GM10248 (cell line): ENCODE data around the gene PGAP6.
A peak's percentile ranks its signal among the peaks of the same experiment; 100 is the strongest.

Experiments used
- CTCF ChIA-PET: fragments of 300-600 bp; sonication (Branson Sonifier 250); formaldehyde crosslinking; extraction: SDS; loops from one replicate; lab custom pipeline; 2021; ENCODE audit warnings: antibody characterized with exemption; lab: Yijun Ruan, JAX
- POLR2A ChIA-PET: fragments of 350-650 bp; sonication (Branson Sonifier 250); formaldehyde crosslinking; extraction: SDS; loops from one replicate; lab custom pipeline; 2020; ENCODE audit warnings: antibody characterized with exemption; lab: Yijun Ruan, JAX
- DNase-seq: peaks from one replicate; pipeline ENCODE4 v3.0.0; 2012; ENCODE audit errors: extremely low spot score
- TF ChIP-seq, protein P1 (sequence below): IDR thresholded peaks from 2 replicates; pipeline ENCODE4 v1.5.1; 2012; ENCODE audit warnings: mild to moderate bottlenecking, low read depth; ENCODE audit errors: extremely low read depth, missing control alignments, control extremely low read depth

Gene PGAP6

DNA sequence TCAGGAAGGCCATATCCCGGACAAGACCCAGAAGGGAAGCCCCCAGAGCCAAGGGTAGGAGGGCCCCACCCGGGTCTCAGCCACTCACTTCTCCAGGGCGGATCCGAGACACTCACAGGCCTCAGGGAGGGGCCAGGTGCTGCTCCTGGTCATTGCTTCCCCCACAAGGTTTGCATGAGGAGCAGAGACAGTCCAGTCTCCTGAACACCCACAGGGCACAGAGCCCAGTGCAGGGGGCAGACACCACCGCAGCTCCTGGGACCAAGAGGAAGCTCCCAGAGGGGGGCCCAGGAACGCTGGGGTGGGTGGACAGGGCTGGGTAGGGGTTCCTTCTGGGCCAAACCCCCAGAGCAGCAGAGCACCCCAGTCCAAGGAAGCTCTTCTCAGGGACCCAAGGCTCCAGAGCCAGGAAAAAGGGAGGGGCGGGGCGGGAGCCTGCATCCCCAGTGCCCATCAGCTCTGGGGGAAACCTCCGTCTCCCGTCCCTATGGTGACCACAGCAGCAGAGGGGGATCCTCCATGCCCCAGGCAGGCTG is 10.7 kb downstream of the PGAP6 start:
- DNase-seq, result no peak

DNA sequence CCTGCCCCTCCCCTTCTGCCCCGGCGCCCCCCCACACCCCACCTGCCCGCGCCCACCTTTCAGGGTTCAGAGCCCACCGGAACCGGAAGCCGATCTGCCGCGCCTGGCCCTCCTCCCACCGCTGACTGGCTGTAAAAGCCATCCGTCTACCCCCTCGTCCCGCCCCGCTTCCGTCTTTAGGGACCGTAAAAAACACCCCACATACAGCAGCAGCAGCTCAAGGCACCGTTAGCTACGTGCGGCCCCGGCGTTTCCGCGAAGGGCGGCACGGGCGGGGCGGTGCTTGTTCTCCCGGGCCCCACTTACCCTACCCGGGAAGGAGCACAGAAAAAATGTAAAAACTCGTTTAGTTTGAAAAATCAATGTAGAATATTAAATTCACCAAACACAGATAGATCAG is 11.3 kb downstream of the PGAP6 start, which contains the start of gene MRPL28:
Gene MRPL28 (minus strand): TSS at position 96 of the 400 bp plus-strand sequence. CDS start 320 bp downstream, outside the sequence.
- peak; percentile 98 for DNase-seq
- ChIA-PET CTCF (interaction anchor here (1.1 to 1.3 kb wide), 4 partner anchors 8 to 273 kb away, joined by 4 to 6 read pairs (median 4); no protein-coding TSS in a partner anchor), POLR2A (no interaction called here)
- TF ChIP-seq, protein P1, sequence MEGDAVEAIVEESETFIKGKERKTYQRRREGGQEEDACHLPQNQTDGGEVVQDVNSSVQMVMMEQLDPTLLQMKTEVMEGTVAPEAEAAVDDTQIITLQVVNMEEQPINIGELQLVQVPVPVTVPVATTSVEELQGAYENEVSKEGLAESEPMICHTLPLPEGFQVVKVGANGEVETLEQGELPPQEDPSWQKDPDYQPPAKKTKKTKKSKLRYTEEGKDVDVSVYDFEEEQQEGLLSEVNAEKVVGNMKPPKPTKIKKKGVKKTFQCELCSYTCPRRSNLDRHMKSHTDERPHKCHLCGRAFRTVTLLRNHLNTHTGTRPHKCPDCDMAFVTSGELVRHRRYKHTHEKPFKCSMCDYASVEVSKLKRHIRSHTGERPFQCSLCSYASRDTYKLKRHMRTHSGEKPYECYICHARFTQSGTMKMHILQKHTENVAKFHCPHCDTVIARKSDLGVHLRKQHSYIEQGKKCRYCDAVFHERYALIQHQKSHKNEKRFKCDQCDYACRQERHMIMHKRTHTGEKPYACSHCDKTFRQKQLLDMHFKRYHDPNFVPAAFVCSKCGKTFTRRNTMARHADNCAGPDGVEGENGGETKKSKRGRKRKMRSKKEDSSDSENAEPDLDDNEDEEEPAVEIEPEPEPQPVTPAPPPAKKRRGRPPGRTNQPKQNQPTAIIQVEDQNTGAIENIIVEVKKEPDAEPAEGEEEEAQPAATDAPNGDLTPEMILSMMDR, result no peak

More for the DNA sequence above, 10.7 kb downstream of the PGAP6 start:
- TF ChIP-seq, protein P1, result no peak
- CTCF ChIA-PET, result interaction anchor here (1.1 to 1.3 kb wide), 4 partner anchors 9 to 274 kb away, joined by 4 to 6 read pairs (median 4); no protein-coding TSS in a partner anchor
- POLR2A ChIA-PET, result no interaction called here

DNA sequence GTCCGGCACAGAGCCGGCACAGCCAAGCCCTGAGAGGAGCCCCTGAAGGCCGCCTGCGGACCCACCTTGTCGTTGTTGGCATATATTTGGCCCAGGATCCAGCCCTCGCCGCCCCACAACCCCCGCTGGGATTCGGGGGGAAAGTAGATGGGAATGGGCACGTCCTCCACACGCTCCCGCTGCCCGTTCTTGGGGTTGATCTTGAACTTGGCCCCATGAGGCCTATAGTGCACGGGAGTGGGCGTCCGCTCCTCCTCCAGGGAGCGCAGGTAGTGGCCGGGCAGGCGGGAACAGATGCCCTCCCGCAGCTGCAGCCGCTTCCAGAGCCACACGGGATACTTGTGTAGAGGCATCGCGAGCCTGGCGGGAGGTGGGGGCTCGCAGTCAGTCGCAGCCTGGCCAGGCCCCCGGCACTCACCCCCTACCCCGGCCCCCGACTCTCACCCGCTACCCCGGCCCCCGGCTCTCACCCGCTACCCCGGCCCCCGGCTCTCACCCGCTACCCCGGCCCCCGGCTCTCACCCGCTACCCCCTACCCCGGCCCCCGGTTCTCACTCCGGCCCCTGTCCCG is 11.8 kb downstream of the PGAP6 start:
- POLR2A ChIA-PET, result no interaction called here
- no peak for DNase-seq
- CTCF ChIA-PET, result interaction anchor here (1.2 to 1.3 kb wide), 5 partner anchors 8 to 304 kb away, joined by 4 to 6 read pairs (median 4); no protein-coding TSS in a partner anchor
- TF ChIP-seq, protein P1, result no peak

DNA sequence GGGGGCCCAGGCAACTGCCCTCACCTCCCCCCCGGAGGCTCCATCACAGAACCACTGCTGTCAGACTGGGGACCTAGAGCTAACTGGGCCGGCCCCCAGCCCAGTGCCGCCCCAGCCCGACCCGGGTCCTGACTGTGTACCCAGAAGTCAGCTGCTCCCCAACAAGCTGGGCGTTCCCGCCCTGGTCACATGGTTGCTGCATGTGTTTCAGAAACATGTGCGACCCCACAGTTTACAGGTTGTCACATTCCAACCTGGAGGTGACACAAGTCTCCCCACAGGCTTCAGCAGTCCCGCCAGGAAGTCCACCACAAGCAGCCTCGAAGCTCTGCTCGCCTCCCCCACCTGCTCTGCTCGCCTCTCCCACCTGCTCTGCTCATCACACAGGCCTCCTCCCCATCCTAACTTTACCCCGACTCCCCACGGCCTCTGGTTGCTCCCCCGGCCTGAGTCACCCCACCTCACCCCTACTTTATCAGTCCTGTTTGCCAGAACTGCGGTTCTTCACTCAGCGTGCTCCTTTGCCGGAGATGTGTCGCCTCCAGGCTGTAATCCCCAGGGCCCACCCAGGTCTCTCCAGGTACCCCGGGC is 12.4 kb downstream of the PGAP6 start:
- TF ChIP-seq, protein P1, result no peak
- ChIA-PET CTCF (interaction anchor here (1.2 kb wide), 2 partner anchors 13 to 303 kb away, joined by 4 read pairs; no protein-coding TSS in a partner anchor), POLR2A (no interaction called here)
- no peak for DNase-seq

DNA sequence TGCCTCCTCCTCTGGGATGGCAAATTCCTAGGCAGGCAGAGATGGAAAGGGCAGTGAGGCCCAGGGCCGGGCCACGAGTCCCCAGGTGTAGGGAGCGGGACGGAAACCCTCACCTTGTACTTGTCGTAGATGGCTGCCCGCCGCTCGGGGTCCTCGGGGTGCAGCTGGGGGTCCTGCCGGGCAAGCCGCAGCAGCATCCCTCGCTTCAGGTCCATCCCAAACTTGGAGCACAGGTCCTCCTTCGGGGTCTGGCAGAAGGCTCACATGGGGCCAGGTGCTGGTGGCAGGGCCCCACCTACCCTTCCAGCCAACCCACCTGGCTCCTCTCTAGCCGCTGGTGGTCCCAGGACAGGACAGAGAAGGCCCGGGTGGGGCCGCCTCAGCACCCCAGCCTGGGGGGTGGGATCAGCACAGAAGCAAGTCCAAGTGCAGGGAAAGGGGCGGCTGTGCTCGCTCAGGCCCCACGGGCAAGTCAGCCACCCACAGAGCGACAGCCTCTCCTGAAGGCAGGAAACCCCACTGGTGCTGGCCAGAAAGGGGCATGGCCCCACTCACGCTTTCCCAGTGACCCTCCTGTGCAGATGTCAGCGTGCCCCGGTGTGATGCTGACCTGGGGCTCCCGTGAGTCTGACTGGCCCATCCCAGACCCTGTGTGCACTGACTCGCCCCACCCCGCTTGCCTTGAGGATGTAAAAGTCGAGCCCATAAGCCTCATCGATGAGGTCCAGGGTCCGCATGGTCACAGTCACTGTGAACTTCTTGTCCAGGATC is 13.2 kb downstream of the PGAP6 start:
- ChIA-PET POLR2A (no interaction called here), CTCF (interaction anchor here (1.2 to 1.3 kb wide), 3 partner anchors 12 to 303 kb away, joined by 3 to 4 read pairs (median 4); no protein-coding TSS in a partner anchor)
- TF ChIP-seq, protein P1, result no peak
- no peak for DNase-seq

DNA sequence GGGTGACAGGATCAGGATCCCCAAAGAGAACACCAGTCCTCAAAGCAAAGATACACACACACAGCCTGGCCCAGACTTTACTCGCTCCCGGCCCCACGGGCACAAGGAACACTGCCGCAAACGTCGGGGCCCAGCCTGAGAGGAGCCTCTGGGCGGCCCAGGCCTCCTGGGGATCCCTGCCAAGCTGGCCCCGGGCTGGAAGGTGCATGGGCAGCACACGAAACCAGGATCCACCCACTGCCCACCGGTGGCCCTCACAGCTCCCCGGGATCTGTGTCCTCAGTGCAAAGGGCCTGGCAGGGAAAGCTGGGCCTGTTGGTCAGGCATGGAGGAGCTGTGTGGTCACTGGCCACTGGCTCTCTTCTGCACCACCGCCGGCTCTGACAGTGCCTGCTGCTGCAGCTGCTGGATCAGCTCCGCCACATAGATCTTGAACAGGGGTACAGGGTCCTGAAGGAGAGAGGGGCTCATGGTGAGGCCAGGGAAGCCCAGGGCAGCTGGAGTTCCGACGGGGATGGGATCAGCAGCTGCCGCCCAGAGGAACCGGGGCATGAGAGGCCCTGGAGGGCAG is 14.4 kb downstream of the PGAP6 start:
- ChIA-PET CTCF (interaction anchor here (1.3 to 1.4 kb wide), 2 partner anchors 249 to 260 kb away, joined by 3 read pairs; no protein-coding TSS in a partner anchor), POLR2A (no interaction called here)
- TF ChIP-seq, protein P1, result no peak
- DNase-seq, result no peak
